Esophagus squamous epithelium (tissue), 4 donors: ENCODE results near the gene F5.

Experiments
- POLR2A ChIP-seq, 4 donors: fragments of 450-650 bp; IDR thresholded peaks; one replicate each; pipeline ENCODE4 v1.6.1; 2017; ENCODE audit warnings: antibody characterized with exemption in 4 of 4, mild to moderate bottlenecking in 4 of 4, moderate library complexity in 3 of 4
- TF ChIP-seq, protein P1 (sequence below), 6 experiments: fragments of 450-650 bp in 4 of 6; fragments of 200-600 bp in 2 of 6; sonication (generic) in 2 of 6; IDR thresholded peaks; one replicate each; pipeline ENCODE4 v1.5.1; 2016 to 2019; ENCODE audit warnings: antibody characterized with exemption in 6 of 6, mild to moderate bottlenecking in 4 of 6, moderate library complexity in 4 of 6

DNA sequence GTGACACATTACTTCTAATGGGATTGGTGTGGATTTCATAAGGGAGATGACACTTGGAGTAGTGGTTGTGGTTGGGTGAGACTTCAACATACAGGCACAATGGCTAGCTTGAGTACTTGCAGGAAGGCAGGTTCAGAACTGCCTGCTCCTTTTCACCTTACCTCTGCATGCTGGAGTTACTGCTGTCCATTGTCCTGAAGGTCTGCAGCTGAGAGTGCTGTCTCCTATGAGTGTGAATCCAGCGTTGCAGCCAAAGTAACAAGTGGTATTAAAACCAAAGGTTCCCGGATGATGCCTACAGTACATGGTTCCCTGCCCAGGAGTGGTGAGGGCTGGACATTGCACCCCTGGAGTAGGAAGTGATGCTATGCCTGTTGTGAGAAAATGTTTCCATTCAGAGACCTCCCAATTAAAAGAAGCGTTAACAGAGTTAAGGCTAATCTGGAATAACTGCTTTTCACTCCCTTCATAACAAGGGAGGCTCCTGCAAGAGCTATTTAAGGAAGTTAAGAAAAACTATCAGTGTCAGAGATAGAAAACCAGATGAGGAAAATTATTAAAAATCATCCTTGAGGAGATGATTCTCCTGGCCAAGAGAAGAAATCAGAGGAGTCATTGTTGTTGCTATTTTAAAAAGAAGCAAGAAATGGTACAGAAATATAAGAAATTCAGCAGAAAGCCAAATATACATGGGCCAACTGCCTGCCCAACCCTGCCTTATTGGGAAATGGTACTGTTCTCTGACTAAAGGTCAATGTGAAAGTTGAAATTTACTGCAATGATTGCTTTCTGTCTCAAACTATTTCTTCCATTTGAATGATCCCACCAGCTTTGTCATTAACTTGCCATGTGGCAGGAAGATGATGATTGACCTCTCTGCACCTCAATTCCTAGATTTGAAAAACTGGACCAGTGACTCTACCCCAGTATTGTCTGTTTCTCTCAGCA lies 9.8 kb upstream of the F5 start:
- TF ChIP-seq, protein P1, sequence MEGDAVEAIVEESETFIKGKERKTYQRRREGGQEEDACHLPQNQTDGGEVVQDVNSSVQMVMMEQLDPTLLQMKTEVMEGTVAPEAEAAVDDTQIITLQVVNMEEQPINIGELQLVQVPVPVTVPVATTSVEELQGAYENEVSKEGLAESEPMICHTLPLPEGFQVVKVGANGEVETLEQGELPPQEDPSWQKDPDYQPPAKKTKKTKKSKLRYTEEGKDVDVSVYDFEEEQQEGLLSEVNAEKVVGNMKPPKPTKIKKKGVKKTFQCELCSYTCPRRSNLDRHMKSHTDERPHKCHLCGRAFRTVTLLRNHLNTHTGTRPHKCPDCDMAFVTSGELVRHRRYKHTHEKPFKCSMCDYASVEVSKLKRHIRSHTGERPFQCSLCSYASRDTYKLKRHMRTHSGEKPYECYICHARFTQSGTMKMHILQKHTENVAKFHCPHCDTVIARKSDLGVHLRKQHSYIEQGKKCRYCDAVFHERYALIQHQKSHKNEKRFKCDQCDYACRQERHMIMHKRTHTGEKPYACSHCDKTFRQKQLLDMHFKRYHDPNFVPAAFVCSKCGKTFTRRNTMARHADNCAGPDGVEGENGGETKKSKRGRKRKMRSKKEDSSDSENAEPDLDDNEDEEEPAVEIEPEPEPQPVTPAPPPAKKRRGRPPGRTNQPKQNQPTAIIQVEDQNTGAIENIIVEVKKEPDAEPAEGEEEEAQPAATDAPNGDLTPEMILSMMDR (IDR thresholded peaks at IDR 0.05) = no peak
- TF ChIP-seq POLR2A (IDR thresholded peaks at IDR 0.05) = no peak
